NCI-H2227 (cell line): Measurements from ENCODE around the gene PDE6C.

Source experiments
- DNase-seq: peaks from one replicate; lab custom pipeline; 2025; ENCODE audit not compliant: unreplicated experiment; lab: John Stamatoyannopoulos, UW

PDE6C gene

GRCh38 chr10:93593749-93594148, 18.6 kb upstream of the PDE6C start:
- DNase-seq: no peak

GRCh38 chr10:93594518-93594917, 17.8 kb upstream of the PDE6C start:
- no peak for DNase-seq

GRCh38 chr10:93595378-93596161, 16.8 kb upstream of the PDE6C start:
- no peak for DNase-seq

GRCh38 chr10:93596539-93596938, 15.8 kb upstream of the PDE6C start:
- no peak for DNase-seq

DNA sequence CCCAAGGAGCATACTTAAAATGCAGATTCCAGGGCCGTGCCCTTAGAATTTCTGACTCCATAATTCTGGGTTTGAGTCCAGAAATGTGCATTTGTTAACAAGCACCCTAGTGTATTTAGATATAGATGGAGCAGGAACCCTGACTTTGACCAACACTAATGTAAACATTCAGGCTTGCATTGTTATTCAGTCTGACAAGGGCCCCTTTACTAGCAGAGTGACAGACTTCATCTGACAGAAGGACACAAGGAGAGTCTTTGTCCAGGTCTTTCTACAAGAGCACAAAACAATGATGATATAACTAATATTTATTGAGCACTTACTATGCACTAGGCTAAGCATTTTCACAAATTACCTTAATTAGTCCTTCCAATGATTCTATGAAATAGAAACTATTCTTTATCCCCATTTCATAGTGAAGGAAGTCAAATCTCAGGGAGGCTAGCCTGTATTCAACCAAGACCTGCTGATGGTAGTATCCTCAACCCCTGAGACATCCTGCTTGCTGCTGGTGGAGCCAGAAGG, 15.2 kb upstream of the PDE6C start:
- no peak for DNase-seq

GRCh38 chr10:93598157-93598556, 14.2 kb upstream of the PDE6C start:
- no peak for DNase-seq

- no peak for DNase-seq
These were observed 13.0 kb upstream of the PDE6C start for GRCh38 chr10:93599335-93599734.

DNA sequence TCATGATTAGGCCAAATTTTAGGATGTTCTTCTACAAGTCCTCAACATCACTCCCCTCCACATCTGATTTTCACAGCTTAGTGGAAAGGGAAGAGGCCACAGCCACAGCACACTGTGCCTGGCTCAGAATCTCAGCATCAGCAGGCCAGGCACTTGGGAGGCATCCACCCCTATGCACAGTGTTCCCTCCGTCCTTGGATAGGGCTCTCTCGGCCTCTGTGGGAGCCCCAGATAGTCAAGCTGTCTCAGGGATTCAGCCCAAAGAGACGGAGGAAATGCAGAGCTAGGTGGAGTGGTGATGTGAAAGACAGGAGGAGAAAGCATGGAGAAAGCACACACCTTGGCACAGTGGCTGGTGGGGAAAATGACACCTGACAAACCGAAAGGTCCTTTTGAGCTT, 12.6 kb upstream of the PDE6C start:
- DNase-seq: no peak

- peak; percentile 11 for DNase-seq
These were observed 11.7 kb upstream of the PDE6C start for GRCh38 chr10:93600446-93601145.

GRCh38 chr10:93601146-93601773, 11.1 kb upstream of the PDE6C start, which contains the start of gene RBP4:
Gene RBP4, minus strand, starts transcription at chr10:93601235. Its CDS starts 207 bp downstream, at chr10:93601028.
- no peak for DNase-seq

DNA sequence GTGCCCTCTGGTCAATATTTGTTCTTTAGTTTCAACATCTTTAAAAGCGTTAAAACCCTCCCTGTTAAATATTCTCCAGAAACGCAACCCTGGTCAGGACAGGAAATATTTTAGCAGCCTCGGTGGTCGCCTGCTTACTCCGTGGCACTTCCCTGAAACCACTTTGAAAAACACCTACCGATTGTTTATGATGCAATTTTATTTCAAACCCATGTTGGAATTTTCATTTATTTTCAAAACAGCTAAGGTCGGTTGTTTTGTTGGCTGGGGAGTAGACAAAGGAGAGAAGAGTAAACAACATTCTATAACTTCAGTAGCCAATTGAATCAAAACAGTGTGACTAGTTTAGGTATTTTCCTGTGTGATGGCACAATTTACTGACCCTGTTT, 10.6 kb upstream of the PDE6C start:
- DNase-seq: no peak

- no peak for DNase-seq
These were observed 9.3 kb upstream of the PDE6C start for GRCh38 chr10:93603023-93603422.

DNA sequence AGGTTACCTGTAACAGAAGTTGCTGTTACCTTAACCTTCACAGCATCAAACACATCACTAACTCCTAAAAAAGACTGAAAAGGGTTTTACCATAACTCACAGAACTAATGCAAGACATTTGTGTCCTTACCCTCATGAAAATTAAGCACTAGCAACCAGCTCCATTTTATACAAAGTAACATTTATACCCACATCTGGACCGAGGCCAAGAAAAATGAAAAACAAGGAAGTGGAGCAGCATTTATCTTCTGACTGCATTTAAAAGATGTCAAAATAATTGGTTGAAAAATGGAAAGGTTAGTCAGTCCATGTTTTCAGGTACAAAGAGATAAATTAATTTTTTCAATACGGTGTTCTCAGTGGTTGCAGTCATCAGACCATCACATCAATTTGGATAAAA, 8.2 kb upstream of the PDE6C start:
- peak; percentile 28 for DNase-seq

DNA sequence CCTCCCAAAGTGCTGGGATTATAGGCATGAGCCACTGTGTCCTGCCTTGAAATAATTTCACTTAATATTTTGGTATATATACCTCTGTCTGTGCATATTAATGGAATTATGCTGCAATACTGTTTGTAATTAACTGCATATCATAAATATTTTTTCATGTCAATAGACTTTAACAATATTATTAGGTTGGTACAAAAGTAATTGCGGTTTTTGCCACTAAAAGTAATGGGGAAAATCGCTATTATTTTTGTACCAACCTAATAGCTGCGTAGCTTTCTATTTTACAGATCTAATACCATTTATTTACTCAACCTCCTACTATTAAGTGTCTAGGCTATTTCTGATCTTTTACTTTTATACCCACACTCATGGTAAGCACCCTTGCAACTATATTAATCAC, 3.9 kb upstream of the PDE6C start:
- DNase-seq: no peak

GRCh38 chr10:93613126-93613525, 789 bp downstream of the PDE6C start:
- no peak for DNase-seq

- no peak for DNase-seq
These were observed 1.9 kb downstream of the PDE6C start for GRCh38 chr10:93614101-93614825.

GRCh38 chr10:93615576-93616235, 3.4 kb downstream of the PDE6C start:
- DNase-seq: no peak

DNA sequence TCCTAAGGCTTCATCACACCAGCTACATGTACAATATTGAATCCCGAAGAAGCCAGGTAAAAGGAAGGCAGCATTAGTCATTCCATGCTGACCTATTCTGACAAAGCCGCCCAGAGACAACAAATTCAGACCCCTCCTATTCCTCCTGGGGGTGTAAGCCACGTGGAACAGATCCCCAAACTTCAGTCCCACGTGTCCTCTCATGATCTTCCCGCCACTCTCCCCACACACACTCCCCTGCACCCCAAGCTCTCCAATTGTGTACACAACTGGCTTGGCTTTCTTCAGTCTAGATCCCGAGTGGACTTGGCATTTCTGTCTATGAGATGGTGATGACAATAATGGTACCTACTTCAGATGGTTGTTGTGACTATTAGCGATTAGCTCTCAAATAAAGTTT, 8.6 kb downstream of the PDE6C start:
- DNase-seq: no peak

DNA sequence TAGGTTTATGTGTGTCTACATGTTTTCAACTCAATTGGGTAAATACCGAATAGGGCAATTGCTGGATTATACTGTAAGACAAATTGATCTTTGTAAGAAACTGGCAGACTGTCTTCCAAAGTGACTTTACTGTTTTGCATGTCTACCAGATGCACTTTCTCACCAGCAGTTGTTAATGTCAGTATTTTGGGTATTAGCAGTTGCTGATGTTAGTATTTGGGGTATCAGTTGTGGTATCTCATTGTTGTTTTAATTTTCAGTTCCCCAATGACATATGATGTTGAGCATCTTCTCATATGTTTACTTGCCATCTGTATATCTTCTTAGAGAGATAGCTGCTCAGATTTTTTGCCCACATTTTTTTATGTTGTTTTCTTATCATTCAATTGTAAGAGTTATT, 10.6 kb downstream of the PDE6C start:
- DNase-seq: no peak

DNA sequence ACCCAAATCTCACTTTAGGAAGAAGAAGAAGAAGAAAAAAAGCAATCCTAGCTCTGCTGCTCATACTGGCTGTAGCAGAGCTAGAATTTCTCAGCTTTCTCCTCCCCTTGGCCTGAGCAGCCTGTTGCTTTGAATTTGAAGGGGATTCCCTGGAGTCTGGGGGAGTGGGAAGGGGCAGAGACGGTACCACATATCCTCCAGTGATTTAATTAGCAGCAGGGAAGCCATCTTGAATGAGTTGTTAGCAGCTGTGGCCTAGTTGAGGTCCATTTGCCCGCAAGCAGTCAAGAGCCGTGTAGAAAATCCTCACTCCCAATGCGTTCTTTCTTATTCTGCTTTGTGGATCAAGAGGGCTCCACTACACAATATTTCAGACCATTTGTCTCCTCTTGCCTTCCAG, 16.5 kb downstream of the PDE6C start:
- no peak for DNase-seq
